ENCODE measurements around the gene SPOP. TPM values are rescaled to one million over a fixed set of nuclear protein-coding genes. Genes with fewer than 3 reads are reported as not detected.

Gene SPOP
- total RNA-seq, 2 donors from 2014 or later: 117 to 130 TPM

DNA sequence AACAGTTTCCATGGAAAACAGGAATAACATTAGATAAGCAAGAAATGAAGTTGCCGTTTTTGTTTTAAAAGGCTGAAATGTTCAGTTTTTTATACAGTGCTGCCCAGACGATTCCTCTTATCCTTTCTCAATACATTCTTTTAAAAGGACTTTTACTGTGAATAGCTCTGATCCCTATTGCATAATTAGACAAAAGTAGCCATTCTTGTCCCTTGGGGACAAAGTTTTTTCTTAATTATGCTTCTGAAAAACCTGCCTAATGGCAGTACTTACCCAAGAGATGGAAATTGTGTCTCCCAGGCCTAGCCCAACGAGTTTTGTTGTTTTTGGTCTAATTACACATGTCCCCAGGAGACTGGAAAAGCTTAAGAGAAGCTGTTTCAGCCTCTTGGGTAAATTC, 74.7 kb downstream of the SPOP start:
- intact Hi-C loops (cut with DNase I): no loop called here
- no peak for DNase-seq (ENCODE audit: low spot score)

DNA sequence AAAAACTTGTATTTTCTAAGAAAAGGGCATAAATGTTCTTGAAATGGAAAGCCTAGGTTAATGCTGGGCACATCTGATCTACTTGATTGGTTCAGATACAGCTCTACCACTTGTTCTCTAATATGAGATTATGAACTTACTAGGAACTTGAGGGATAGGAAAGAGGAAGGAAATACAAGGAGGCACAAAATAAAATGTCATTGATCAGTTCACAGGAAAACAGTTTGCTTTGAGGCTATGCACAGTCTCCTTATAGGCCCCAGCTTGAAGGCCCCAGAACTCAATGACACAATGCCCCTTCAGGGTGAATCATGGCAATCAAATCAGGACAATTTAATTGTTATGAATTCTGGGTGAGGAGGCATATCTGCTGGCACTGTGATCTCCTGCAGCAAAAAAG, 75.1 kb downstream of the SPOP start:
- intact Hi-C loops (cut with DNase I): no loop called here
- no peak for DNase-seq (ENCODE audit: low spot score)

GRCh38 chr17:49600949-49601348, 76.9 kb downstream of the SPOP start:
- intact Hi-C loops (cut with DNase I): no loop called here
- no peak for DNase-seq (ENCODE audit: low spot score)

- intact Hi-C loops (cut with DNase I): no loop called here
- DNase-seq (ENCODE audit: low spot score): no peak
Measured at GRCh38 chr17:49598918-49599317, 79.0 kb downstream of the SPOP start.

DNA sequence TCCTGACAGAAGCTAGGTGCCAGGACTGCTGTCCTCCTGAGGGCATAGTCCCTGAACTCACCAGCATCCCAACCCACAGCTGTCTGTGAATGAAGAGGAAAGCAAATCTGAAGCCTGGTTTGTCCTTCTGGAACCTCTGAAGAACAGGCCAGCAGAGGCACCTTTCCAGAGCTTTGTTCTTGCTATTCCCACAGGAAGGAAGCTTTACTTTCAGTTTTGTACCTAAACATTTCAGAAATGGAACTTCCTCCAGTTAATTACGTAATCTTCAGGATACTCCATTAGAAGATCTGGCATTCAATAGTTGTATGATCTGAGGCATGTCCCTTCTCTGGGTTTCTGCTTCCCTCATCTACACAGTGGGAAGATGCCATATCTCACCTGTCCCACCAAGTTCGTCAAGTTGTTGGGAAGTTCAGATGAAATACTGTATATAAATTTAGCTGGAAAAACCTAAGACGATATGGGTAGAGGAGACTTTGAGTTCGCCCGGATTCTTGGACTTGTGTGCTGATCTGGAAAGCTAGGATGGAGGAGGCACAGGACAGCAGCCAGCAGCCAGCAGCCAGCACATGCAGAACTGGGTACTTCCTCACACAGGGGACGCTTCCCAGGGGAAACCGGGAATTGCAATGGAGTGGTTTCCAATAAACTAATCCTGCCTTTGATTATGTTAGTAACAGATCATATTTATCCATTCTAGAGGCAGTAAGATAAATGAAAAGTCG, 79.8 kb downstream of the SPOP start:
- intact Hi-C loops (cut with DNase I): no loop called here

DNA sequence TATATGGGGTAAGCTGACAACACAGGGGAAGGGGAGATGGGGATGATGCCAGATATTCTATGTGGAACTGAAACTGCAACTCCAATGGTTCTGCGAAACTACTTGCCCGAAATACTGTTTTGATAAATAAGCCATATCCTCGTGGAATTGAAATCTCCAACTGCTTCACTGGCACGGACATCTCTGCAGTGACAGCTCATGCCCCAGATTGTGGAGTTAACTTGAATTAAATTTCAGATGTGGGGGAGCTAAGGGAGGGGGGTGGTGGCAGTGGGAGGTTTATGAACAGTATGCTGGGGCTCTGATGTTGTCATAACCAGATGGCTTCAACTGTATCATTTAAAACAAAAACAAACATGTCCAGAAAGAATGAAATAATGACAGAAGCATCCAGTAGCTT, 80.5 kb downstream of the SPOP start:
- intact Hi-C loops (cut with DNase I): no loop called here
- no peak for DNase-seq (ENCODE audit: low spot score)

More for the DNA sequence above, 79.8 kb downstream of the SPOP start:
- DNase-seq (ENCODE audit: low spot score): no peak

- intact Hi-C loops (cut with DNase I): no loop called here
- DNase-seq (ENCODE audit: low spot score): no peak
Measured at GRCh38 chr17:49596613-49597244, 81.2 kb downstream of the SPOP start.

GRCh38 chr17:49595980-49596379, 81.9 kb downstream of the SPOP start:
- DNase-seq (ENCODE audit: low spot score): no peak
- intact Hi-C loops (cut with DNase I): no loop called here

- no peak for DNase-seq (ENCODE audit: low spot score)
- intact Hi-C loops (cut with DNase I): no loop called here
Measured at GRCh38 chr17:49595328-49595727, 82.6 kb downstream of the SPOP start.

DNA sequence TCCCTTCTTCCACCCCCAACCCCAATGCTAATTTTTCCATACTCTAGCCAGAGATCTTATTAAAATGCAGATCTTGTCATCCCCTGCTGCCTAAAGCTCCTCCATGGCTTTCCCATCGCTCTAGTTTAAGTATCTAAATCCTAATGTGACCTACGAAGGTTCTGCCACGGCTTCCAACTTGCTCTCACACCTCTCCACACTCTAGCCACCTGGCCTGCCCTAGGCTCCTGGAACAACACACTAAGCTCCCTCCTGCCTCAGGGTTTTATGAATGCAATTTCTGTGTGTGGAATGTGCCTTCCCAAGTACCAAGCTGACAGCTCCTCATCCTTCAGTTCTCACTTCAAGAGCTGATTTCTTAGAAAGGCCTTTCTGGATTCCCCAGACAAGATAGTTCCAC, 85.6 kb downstream of the SPOP start:
- no peak for DNase-seq (ENCODE audit: low spot score)
- intact Hi-C loops (cut with DNase I): no loop called here

DNA sequence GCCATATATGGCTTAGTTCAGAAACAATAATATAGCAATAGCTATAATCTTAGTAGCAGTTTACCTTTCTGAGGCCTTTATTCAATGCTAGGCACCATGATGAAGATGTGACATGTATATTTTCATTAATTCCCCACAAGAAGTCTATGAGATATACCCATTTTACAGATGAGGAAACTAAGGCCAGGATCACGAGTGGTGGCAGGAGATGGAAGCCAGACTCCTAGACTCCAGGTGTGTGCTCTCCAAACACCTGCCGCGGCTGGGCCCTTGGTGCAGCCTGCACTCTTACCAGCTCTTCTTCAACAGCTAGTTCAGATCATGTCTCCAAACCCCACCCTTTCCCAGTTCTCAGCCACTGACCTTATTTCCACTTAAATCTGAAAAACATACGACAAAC, 87.0 kb downstream of the SPOP start:
- intact Hi-C loops (cut with DNase I): no loop called here
- no peak for DNase-seq (ENCODE audit: low spot score)

DNA sequence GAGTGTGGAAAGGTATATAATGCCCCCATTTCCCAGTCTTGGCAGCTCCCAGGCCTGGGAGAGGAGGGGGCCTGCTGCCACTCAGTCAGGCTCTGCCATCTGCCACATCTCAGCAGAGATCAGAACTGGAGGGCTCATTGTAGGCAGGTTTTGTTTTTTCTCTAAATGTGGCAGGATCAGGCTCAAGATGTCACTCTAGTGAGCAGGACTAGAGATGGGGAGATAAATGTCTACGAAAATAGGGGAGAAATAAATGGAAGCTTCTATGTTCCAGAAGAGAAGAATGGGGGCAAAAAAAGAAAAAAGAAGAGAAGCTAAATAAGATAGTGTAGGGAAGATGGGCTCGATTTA, 88.3 kb downstream of the SPOP start:
- no peak for DNase-seq (ENCODE audit: low spot score)
- intact Hi-C loops (cut with DNase I): no loop called here

- intact Hi-C loops (cut with DNase I): no loop called here
- DNase-seq (ENCODE audit: low spot score): no peak
Measured at GRCh38 chr17:49588726-49589576, 88.9 kb downstream of the SPOP start.

GRCh38 chr17:49588312-49588711, 89.6 kb downstream of the SPOP start:
- DNase-seq (ENCODE audit: low spot score): no peak

DNA sequence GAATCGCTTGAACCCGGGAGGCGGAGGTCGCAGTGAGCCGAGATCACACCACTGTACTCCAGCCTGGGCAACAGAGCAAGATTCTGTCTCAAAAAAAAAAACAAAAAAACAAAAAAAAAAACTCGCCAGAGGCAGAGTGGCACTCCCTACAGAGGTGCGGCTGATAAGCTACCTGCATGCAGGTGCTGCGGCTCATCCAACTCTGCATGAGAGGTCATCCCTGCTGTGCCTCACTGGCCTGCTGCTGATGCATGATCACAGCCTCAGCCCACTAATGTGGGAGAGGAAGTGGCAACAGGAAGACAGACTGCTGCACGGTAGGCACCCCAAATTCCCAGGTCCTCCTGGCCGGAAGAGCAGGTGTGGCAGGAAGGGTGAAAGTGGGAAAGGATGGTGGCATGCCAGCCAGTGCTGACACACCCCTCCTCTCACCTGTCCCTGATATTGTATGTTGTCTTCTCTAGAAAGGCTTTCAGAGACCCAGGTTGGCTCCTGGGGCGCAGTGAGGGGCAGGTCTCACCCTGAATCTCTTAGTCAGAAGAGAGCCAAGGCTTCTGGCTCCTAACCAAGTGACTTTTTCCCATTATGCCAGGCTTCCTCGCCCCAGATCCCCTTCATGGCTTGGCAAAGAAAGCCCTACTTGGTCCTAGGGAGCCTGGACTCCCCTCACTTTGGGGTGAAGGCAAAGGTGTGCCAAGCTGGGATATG, 90.4 kb downstream of the SPOP start:
- no peak for DNase-seq (ENCODE audit: low spot score)

More at GRCh38 chr17:49588312-49588711, 89.6 kb downstream of the SPOP start:
- intact Hi-C loops (cut with DNase I): no loop called here

DNA sequence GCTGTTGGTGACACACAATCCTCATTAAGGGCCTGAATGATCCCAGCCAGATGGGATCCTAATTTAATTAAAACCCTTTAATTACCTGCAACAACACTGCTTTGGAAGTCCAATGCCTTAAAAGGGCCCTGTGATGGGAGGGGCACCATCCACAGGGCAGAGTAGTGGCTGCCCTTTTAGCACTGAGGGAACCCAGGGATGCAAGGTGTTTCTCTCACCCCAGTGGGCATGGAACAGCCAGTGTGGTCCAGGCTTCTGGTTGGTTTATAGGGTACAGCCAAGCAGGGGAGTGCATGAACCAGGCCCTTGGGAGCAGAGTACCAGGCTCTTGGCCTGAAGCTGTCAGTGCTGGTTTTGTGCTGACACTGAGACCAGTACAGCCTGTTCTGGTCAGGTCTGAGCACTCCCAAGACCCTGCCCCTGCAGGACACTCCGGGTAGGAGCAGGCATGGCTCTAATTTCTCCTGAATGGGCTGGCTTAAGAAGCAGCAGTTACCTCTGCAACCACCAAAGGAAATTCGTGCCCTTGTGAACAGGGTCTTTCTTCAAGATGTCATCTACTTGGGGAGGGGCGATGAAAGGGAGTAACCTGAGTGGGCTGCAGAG, 92.4 kb downstream of the SPOP start:
- DNase-seq (ENCODE audit: low spot score): no peak
- intact Hi-C loops (cut with DNase I): no loop called here

More for the DNA sequence above, 90.4 kb downstream of the SPOP start:
- intact Hi-C loops (cut with DNase I): no loop called here

DNA sequence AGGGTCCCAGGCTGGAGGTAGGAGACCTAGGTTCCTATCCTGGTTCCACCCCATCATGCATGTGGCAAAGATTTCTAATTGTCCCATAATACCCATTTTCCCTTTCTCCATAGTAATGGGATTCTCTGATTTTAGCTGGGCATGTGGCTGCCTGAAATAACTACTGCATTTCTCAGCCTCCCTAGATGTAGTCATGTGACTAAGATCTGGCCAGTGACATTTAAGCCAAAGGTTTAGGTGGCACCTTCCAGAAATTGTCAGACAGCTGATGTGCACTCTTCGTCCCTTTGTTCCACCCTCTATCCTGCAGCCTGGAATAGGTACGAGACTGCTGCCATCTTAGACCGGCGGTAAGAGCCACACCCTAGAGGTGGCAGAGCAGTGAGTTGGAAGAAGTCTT, 94.0 kb downstream of the SPOP start:
- intact Hi-C loops (cut with DNase I): no loop called here
- no peak for DNase-seq (ENCODE audit: low spot score)

DNA sequence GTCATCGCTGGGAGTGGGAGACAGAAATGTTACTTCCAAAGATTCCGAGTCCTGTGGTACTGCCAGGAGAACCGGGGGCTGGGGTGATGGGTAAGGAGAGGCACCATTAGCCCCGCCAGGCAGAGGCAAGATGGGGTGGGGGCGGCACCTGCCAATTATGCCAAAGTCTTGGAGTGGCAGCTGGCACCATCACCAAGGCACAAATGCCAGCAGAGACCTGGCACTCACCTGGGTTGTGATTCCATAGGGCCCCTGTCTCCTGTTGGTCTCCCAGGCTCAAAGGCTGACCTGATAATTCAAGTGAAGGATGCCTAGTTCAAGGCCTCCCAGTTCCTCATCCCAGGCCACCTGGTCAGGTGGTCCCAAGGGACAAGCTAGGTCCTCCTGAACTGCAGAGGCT, 94.7 kb downstream of the SPOP start:
- intact Hi-C loops (cut with DNase I): no loop called here
- DNase-seq (ENCODE audit: low spot score): no peak

DNA sequence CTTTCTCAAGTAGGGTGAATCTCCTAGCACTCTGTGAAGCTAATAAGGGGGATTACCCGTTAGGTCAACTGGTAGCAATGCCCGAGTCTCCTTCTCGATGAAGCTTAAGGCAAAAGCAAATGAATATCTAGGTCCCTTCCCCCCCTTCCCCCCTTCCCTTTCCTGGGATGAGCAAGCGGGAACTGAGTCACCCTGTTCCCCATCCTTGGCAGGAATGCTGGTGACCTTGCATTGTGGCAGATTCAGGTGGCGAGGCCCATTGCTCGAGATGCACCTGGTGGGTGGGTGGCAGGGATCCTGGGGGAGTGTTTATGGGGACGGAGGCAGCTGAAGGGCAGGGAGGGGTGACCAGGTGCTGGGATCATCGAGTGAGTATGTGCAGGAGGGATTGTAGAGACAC, 95.1 kb downstream of the SPOP start:
- intact Hi-C loops (cut with DNase I): no loop called here
- DNase-seq (ENCODE audit: low spot score): no peak
